ENCODE measurements around the gene TDP1. TPM values are rescaled to one million over a fixed set of nuclear protein-coding genes. Genes with fewer than 3 reads are reported as not detected.

Gene TDP1
- total RNA-seq, 1 experiment from 2014 or later, result 23.9 TPM

- Histone ChIP-seq H3K4me1 (ENCODE audit: control insufficient read depth, insufficient read depth, low read length) (no peaks in the 10 kb centered on the region), H3K36me3 (ENCODE audit: control insufficient read depth, insufficient read depth, low read length) (peaks cover 12% of the 10 kb centered on the region), H3K27ac (ENCODE audit: low read length) (no peak overlapping the region), H3K4me3 (ENCODE audit: low read depth in 2 of 2, low read length in 2 of 2) (no peak overlapping the region), H3K27me3 (ENCODE audit: control insufficient read depth, insufficient read depth, low read length) (no peaks in the 10 kb centered on the region), H3K9me3 (ENCODE audit: control insufficient read depth, insufficient read depth, low read depth, low read length) (no peaks in the 10 kb centered on the region)
- intact Hi-C loops (cut with micrococcal nuclease; ENCODE audit: unreplicated experiment) (no loop called here), in situ Hi-C loops (cut with HindIII; ENCODE audit: low pct_unique_long_range_greater_than_20kb, low sequenced_read_pairs) (no loop called here)
- POLR2A ChIA-PET, result no interaction called here
- TF ChIP-seq SIN3A (IDR thresholded peaks at IDR 0.05; ENCODE audit: borderline replicate concordance, insufficient read depth, low read depth, low read length) (no peak), REST (IDR thresholded peaks at IDR 0.05; ENCODE audit: insufficient read depth in 1 of 2, low read depth in 2 of 2, low read length in 1 of 2) (no peak), CTCF (IDR thresholded peaks at IDR 0.05) (no peak), POLR2AphosphoS5 (IDR thresholded peaks at IDR 0.05; ENCODE audit: low read depth, low read length) (no peak), TCF7L2 (IDR thresholded peaks at IDR 0.05; ENCODE audit: low read depth, low read length) (no peak)
- BruUV-seq (replicated peaks), result no TSS peak
- ATAC-seq, result no peak
- no peak for DNase-seq (ENCODE audit: low read depth, low spot score)
- CTCF ChIA-PET, result no interaction called here
Measured at GRCh38 chr14:89977668-89978067, 21.9 kb downstream of the TDP1 start.

GRCh38 chr14:89978656-89979055, 22.9 kb downstream of the TDP1 start:
- CTCF ChIA-PET, result no interaction called here
- Histone ChIP-seq H3K27ac (ENCODE audit: low read length) (no peak overlapping the region), H3K36me3 (ENCODE audit: control insufficient read depth, insufficient read depth, low read length) (peaks cover 11% of the 10 kb centered on the region), H3K9me3 (ENCODE audit: control insufficient read depth, insufficient read depth, low read depth, low read length) (no peaks in the 10 kb centered on the region), H3K4me3 (ENCODE audit: low read depth in 2 of 2, low read length in 2 of 2) (no peak overlapping the region), H3K27me3 (ENCODE audit: control insufficient read depth, insufficient read depth, low read length) (no peaks in the 10 kb centered on the region), H3K4me1 (ENCODE audit: control insufficient read depth, insufficient read depth, low read length) (no peaks in the 10 kb centered on the region)
- DNase-seq (ENCODE audit: low read depth, low spot score) (no peak), ATAC-seq (no peak)
- in situ Hi-C loops (cut with HindIII; ENCODE audit: low pct_unique_long_range_greater_than_20kb, low sequenced_read_pairs) (no loop called here), intact Hi-C loops (cut with micrococcal nuclease; ENCODE audit: unreplicated experiment) (no loop called here)
- TF ChIP-seq REST (IDR thresholded peaks at IDR 0.05; ENCODE audit: insufficient read depth in 1 of 2, low read depth in 2 of 2, low read length in 1 of 2) (no peak), TCF7L2 (IDR thresholded peaks at IDR 0.05; ENCODE audit: low read depth, low read length) (no peak), POLR2AphosphoS5 (IDR thresholded peaks at IDR 0.05; ENCODE audit: low read depth, low read length) (no peak), CTCF (IDR thresholded peaks at IDR 0.05) (no peak), SIN3A (IDR thresholded peaks at IDR 0.05; ENCODE audit: borderline replicate concordance, insufficient read depth, low read depth, low read length) (no peak)
- BruUV-seq (replicated peaks), result no TSS peak
- POLR2A ChIA-PET, result no interaction called here
